LNCAP (cell line): Measurements from ENCODE around the gene MYL3.

ENCODE experiments used
- CTCF ChIP-seq: fragments of 450-650 bp; IDR thresholded peaks from 2 replicates; pipeline ENCODE4 v1.5.1; 2017; ENCODE audit warnings: mild to moderate bottlenecking

Gene MYL3

DNA sequence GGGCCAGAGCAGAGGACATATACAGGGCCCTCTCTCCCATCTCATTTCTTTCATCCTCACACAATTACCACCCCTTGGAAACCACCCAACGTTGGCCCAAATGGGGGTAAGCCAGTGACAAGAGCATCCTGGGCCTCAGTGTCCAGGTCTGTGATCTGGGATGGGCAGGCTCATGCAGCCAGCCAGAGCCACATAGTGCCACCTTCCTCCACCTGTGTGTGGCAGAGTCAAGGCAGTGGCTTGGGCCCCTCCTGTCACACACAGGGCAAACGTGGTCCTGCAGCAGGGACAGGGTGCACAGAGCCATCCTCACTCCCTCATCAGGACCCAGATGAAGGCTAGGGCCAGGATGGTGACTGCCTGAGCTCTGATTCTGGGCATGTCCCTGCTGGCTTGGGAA lies 2.3 kb upstream of the MYL3 start:
- TF ChIP-seq CTCF: no peak

DNA sequence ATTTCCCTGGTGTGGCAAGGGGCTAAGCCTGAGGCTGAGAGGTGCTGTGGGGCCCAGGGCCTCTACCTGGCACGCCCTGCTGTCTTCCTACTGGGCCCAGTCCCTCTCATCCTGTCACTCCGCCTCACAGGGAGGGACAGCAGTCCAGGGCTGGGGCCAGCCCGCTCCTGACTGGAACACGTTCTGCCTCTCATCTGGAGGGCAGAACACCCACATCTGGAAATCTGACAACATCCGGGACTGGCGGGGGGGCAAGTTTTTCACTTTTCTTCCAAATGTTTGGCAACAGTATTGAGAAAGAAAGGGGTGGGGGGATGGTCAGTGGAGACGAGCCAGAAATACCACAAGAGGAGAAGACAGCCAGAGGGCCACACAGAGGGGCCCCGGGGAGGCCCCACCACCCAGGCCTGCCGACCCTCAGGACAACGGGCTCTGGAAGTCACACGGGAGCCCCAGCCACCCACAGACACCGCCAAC lies 1.8 kb upstream of the MYL3 start:
- TF ChIP-seq CTCF: no peak

- no peak for TF ChIP-seq CTCF
These were observed 1.0 kb upstream of the MYL3 start for GRCh38 chr3:46864061-46864881.

DNA sequence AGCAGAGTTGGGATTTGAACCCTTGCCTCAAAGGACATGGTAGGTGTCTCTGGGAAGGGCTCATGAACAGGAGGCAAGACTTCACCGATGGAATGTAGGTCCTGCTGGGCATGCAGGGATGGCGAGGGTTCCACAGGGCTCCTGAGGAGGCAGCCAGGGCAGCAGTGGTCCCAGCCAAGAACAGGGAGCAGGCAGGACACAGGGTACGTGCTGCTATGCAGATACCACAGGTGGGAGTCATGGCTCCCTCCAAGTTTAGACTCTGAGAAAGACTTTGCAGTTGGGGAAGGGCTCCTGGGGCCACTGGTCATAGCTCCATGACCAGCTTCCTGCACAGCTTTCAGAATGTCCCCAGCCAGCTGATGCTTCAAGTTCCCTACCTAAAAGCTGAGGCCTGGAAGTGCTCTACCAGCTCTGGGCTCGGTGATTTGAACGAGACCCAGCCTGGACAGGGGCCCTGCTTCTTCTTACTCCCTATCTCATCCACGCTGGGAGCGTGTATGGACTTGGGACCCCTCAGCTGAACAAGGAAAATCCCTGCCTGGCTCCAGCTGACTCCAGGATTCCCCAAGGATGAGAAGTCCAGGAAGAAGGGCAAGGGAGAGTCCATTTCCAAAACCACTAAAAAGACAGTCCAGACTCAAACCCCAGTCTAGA lies 747 bp downstream of the MYL3 start:
- TF ChIP-seq CTCF: no peak

DNA sequence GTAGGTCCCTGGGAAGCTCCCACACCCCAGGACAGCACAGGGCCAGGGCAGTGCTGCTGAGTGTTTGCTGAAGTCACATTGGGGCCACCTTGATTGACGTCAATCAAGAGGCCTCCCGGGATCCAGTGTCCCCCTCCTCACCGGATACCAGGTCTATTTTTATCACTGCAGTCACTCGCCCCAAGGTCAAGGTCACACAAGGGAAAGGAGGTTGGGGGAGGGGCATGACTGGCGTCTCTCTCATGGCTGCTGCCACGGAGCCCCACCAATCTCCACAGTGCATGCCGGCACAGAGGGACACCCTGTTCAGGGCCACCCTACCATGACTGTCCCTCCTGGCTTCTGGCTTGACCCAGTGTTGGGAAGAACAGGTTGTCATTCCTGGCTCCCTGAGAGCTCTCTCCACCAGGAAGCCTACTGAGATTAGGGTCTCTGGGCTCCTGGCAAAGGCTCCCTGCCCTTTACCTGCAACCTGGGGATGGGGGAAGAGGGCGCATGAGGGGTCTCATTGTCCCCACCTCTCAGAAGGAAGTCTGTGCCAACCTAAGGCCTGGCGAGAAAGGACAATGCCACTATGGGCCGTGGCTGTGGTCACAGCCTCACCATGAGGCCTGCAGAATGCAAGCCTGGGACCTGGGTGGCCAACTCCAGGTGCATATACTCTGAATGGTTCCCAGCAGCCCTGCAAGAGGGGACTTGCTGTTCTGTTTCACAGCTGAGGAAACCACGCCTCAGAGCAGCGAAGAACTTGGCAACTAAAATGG lies 1.5 kb downstream of the MYL3 start:
- no peak for TF ChIP-seq CTCF

DNA sequence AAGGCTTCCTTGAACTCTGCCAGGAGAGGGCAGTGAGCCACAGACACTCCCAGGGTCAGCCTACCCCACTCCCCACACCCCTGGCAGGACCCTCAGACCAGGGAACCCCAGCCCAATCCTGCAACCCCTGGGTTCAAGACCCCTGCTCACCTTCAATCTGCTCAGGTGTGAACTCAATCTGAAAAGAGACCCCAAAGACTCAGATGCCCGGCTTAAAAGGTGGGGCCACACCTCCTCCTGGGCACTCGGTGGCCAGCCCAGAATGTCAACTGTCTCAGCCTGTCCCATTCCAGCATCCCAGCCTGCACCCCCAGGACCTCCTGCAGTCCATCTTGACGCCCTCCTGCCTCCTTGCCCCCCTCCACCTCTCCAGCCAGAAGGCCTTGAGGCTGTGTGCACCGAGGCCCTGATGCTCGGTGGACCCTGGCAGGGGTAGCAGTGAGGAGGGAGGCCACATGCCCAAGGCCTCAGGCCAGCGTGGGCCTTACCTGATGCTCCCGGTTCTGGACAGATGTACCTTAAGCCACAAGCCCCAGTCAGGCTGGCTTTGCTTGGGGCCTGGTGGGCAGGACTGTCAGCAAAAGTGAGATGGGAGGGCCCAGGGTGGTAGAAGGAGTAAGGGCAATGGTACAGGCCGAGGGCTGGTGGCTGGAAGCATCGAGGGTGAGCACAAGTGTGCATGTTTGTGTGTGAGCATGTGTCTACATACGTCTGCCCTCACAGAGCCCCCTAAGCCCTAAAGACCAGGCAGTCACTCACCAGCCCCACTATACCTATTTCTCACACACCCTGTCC lies 2.2 kb downstream of the MYL3 start:
- TF ChIP-seq CTCF: no peak
